Right renal cortex interstitium (tissue), 3 donors: Measurements from ENCODE around the gene L1TD1. TPM values are rescaled to one million over a fixed set of nuclear protein-coding genes. Genes with fewer than 3 reads are reported as not detected.
"Not testable (repeated sequence)": the region's sequence is repeated elsewhere in the genome, so short reads cannot be mapped to it uniquely, and the experiment has no call there.

Source experiments
- DNase-seq, 3 donors: peaks; one replicate each; pipeline ENCODE4 v3.0.0-alpha.2; 2013; ENCODE audit warnings: low read depth in 3 of 3, low spot score in 2 of 3
- polyA plus RNA-seq, 3 donors: library from polyadenylated mRNA; unstranded; fragments of 120-200 nt; gene quantifications; one replicate each; pipeline ENCODE4 v1.2.1, GENCODE V29; 2013; ENCODE audit not compliant: insufficient read length in 3 of 3

The L1TD1 gene
- polyA plus RNA-seq, 3 donors = 4.2 to 7.3 (median 4.6) TPM

DNA sequence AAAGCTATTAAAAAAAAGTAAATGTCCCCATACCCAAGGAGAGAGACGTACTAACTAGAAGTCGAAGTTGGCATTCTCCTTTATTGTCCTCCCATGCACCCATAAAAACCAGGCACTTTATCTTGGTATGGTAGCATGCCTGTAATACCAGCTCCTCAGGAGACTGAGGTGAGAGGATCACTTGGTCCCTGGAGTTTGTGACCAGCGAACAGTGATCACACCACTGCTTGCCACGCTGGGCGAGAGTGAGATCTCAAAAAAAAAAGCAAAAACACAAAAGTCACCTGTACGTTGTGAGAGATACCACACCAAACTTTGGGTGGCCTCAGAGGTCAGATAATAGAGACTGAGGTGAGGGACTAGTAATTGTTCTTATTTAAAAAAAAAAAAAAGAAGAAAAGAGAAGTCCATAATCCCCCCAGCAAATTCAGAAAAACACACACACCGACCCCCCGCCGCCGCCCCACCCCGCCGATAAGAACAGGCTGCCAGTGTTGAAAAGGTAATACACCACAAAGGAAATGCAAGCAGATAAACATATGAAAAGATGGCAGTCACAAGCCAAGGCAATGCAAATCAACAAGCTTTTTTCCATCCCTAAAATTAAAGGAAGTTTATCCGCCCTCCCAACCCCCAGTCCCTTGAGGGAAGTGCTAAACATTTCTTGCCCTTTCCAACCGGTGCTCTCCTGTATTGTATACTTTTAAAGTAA lies 3.6 kb downstream of the L1TD1 start:
- no peak for DNase-seq

DNA sequence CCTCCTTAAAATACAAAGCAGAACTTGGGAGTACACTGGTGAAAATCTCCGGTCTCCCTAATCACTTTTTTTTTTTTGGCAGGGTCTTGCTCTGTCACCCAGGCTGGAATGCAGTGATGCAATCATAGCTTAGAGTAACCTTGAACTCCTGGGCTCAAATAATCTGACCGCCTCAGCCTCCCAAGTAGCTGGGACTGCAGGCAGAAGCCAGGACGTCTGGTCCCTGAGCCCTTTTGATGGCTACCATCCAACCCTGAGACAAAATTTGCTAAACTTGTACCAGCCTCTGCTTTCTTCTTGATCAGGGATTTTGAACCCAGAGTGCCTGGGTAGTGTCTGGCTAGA lies 4.1 kb downstream of the L1TD1 start:
- no peak for DNase-seq

DNA sequence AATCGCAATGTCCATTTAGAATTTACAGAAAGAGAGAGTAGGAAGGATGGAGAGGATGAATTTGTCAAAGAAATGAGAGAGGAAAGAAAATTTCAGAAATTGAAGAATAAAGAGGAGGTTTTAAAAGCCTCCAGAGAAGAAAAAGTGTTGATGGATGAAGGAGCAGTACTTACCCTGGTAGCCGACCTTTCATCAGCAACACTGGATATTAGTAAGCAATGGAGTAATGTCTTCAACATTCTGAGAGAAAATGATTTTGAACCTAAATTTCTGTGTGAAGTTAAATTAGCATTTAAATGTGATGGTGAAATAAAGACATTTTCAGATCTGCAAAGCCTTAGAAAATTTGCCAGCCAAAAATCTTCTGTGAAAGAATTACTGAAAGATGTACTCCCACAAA lies 12.5 kb downstream of the L1TD1 start:
- DNase-seq = no peak

DNA sequence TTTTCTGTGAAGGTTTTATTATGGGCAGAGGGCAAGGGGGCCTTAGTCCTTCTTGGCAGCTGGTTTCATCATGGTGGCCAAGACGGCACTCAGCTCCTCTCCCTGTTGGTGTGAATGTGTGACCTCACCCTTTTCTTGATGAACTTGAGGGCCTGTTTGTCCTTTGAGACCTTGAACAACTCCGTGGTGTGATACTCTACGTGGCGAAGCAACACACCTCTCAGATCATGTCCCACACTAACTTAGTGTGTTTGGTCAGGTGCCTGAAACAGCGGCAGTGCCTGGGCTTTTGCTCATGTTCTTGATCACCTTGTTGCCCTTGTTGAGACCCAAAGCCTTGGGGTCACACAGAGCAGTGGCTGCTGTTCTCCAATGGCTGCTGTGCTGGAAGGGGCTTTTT lies 13.4 kb downstream of the L1TD1 start:
- DNase-seq = no peak

DNA sequence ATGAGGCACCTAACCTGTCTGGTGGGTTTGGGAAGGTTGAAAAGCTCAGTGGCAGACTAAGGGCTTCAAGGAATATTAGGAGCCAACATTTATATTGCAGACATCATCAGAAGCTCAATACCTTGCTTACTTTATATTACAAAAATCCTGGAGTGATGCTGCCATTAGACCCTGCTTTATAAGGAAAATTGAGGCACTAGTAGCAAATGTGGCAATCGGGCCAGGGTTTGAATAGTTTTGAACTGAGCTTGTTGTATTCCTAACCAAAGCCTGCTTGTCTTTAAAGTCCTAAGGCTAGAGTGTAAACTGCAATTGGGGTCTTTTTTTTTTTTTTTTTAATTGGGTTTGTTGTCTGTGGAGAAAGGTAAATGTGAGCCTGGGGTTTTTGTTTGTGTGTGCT lies 14.3 kb downstream of the L1TD1 start:
- DNase-seq = no peak

DNA sequence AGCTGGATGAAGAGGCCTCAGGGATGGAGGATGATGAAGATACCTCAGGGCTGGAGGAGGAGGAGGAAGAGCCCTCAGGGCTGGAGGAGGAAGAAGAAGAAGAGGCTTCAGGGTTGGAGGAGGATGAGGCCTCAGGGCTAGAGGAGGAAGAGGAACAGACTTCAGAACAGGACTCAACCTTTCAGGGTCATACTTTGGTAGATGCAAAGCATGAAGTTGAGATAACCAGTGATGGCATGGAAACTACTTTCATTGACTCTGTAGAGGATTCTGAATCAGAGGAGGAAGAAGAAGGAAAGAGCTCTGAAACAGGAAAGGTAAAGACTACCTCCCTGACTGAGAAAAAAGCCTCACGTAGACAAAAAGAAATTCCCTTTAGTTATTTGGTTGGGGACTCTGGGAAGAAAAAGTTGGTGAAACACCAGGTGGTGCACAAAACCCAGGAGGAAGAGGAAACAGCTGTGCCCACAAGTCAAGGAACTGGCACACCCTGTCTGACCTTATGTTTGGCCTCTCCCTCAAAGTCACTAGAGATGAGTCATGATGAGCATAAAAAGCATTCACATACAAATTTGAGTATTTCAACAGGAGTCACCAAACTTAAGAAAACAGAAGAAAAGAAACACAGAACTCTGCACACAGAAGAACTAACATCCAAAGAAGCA lies 15.4 kb downstream of the L1TD1 start:
- no peak for DNase-seq

DNA sequence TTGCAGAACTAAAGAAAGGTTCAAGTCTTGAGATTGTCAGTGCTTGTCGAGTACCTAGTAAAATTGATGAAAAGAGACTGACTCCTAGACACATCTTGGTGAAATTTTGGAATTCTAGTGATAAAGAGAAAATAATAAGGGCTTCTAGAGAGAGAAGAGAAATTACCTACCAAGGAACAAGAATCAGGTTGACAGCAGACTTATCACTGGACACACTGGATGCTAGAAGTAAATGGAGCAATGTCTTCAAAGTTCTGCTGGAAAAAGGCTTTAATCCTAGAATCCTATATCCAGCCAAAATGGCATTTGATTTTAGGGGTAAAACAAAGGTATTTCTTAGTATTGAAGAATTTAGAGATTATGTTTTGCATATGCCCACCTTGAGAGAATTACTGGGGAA lies 16.3 kb downstream of the L1TD1 start:
- DNase-seq = no peak

DNA sequence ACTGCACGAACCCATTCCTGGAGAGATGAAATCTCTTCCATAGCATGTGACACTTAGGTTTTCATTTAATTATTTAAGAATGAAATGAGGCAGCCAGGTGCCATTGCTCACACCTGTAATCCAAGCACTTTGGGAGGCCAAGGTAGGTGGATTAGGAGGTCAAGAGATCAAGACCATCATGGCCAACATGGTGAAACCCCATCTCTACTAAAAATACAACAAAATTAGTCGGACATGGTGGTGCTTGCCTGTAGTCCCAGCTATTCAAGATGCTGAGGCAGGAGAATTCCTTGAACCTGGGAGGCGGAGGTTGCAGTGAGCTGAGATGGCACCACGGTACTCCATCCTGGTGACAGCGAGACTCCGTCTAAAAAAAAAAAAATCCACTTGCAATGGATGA lies 17.8 kb downstream of the L1TD1 start:
- no peak for DNase-seq

DNA sequence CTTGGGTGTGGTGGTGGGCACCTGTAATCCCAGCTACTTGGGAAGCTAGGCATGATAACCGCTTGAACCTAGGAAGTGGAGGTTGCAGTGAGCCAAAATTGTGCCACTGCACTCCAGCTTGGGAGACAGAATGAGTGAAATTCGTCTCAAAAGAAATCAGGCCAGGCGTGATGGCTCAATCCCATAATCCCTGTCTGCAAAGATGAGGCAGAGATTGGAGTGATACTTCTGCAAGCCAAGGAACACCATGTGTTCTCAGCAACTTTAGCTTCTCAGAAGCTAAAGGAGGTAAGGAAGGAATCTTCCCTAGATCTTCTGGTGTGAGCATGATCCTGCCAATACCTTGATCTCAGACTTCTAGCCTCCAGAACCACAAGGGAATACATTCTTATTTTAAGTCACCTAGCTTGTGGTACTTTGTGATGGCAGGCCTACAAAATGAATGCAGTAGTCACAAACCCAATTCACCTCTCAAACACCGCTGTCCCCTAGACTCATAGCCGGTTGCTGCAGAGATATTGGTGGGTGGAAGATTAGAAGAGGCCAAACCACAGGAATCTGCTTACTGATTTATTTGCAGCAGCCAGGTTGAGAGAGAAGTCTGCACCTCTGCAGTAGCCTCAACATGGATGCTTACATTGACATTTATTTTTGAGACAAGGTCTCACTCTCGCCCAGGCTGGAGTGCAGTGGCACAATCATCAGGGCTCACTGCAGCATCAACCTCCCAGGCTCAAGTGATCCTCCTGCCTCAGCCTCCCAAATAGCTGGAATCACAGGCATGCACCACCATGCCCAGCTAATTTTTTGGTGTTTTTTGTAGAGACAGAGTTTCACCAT lies 18.6 kb downstream of the L1TD1 start:
- DNase-seq = no peak

DNA sequence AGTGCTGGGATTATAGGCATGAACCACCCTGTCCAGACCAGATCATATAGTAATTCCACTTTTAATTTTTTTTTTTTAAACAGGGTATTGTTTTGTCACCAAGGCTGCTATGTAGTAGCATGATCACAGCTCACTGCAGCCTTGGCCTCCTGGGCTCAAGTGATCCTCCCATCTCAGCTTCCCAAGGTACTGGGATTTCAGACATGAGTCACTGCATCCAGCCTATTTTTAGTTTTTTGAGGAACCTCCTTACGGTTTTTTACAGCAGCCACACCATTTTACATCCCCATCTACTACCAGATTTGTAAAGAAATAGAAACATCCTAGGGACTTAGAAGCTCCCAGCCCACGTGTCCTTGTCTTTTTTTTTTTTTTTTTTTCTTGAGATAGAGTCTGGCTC lies 24.0 kb downstream of the L1TD1 start:
- DNase-seq = no peak

DNA sequence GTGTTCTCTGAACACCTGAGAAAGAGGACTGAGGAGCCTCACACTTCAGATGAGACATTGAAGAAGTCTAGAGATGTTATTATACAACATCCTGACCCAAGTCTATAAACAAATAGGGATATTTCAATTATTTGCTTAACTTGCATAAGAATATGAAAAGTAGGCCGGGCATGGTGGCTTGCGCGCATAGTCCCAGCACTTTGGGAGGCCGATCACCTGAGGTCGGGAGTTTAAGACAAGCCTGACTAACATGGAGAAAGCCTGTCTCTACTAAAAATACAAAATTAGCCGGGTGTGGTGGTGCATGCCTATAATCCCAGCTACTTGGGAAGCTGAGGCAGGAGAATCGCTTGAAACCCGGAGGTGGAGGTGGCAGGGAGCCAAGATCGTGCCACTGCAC lies 25.8 kb downstream of the L1TD1 start:
- DNase-seq = not testable (repeated sequence)

DNA sequence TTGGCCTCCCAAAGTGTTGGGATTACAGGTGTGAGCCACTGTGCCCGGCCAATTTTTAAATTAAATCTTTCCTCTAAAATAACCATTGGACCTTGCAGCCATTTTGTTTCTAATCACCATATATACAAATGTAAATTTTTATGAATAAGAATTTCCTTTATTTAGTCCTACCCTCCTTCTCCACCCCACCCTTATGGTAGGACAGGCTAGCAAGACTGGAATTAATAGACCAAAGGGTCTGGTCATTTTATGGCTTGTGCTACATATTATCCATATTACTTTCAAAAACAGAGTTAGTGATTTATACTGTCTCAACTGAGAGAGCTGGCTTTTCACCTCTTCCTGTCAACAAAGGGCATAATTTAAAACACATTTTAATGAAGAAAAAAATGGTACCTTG lies 26.5 kb downstream of the L1TD1 start:
- no peak for DNase-seq

DNA sequence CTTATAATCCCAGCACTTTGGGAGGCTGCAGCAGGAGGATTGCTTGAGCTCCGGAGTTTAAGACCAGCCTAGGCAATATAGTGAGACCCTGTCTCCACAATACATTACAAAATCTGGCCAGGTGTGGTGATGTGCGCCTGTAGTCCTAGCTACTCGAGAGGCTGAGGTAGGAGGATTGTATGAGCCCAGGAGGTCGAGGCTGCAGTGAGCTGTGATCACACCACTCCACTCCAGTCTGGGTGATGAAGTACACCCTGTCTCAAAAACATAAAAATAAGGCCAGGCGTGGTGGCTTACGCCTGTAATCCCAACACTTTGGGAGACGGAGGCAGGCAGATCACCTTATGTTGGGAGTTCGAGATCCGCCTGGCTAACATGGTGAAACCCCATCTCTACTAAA lies 27.7 kb downstream of the L1TD1 start:
- no peak for DNase-seq

DNA sequence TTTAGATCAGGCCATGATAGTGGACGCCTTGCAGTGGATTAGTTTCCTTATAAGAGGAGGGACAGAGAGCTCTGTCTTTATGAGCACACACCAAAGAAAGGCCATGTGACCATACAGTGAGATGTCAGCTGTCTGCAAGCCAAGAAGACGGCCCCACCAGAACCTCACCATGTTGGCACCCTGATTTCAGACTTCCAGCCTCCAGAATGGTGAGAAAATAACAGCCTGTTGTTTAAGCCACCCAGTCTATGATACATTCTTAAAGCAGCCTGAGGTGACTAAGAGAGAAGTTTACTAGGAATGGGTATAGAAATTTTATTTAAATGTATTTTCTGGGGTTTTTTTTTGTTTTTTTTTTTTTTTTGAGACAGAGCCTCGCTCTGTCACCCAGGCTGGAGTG lies 29.5 kb downstream of the L1TD1 start:
- no peak for DNase-seq

DNA sequence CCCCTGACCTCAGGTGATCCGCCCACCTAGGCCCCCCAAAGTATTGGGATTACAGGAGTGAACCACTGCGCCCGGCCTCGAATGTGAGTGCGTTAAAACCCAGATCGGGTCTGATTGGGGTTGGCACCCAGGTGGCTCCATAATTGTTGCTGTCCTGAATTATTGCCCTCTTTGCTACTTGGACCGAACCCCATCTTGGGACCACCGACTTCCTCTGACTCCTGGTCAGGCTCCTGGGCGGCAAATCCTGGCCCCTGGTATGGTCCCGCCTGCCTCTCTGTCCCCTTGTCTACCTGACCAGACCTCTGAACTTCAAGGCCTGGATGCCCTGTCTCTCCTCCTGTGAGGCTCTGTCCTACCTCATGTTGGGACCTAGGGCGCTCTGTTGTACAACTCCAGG lies 32.8 kb downstream of the L1TD1 start:
- no peak for DNase-seq

DNA sequence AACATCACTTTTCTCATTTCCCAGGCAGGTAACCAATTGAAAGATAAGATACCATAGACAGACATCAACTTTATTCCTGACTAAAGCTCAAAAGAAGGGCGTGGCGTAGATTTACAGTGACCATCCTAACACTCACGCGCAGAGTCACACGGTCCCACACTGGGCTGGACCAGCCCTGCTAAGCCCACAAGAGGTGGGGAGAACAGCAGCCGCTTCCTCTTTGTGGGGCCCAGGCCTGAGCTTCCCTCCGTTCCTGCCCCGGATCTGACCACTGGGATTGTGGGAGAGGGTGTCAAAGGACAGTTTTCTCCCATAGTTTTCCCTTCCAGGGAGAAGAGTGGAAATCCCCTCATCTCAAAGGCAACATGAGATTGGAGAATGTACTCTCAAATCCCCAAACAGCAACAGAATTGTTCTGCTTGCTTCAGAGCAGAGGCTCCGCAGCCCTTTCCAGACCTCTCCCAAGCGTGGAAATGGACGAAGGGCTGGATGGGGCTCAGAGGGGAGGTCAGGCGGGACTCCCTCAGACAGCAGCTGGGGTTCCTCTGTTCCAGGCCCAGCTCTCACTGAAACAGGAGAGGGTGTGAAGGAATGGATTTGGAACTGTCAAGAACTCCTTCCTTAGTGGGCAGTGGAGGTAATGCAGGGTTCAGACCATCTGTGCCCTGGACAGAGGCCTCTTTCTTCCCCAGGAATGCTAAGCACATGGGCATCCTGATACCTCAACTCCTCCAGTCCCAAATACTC lies 33.7 kb downstream of the L1TD1 start:
- DNase-seq = no peak

DNA sequence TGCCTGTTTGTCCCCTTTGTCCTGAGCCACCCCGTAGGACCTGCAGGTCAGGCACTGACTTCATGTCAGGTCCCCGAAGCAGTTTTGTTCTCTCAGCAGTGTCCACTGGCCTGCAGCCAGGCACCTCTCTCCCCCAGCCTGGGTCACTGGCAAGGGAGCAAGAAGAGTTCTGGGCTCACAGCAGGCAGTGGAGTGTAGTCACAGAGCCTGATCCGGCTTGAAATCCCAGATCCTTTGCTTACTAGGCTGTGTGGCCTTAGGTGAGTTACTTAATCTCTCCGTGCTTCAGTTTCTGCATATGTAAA lies 34.2 kb downstream of the L1TD1 start:
- no peak for DNase-seq

DNA sequence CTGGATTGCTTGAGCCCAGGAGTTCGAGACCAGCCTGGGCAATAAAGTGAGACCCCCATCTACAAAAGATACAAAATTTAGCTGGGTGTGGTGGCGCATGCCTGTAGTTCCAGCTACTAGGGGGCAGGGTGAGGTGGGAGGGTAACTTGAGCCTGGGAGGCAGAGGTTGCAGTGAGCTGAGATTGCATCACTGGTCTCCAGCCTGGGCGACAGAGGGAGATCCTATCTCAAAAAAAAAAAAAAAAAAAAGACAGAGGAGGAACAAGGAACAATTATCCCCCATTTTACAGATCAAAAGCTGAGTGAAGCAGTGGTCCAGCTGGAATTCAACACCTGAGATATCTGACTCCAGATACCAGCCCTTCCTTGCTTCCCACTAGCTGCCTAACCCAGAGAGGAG lies 34.8 kb downstream of the L1TD1 start:
- DNase-seq = no peak

DNA sequence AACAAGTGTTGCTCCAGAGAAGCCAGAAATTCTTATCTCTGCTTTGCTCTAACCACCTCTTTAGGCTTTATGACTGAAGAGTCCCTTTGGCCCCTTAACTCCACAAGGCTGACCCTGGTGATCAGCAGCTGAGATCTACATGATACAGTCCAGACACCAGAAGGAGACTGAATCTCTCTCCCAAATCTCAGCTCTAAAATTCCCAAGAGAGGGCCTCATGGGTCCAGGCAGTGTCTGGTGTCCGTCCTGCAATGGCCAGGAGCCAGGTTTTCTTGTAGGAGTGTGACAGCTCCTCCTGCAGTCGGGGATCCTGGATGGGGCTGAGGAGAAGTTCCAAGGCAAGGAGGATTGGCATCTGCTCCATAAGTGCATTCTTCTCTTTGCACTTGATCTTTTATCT lies 35.3 kb downstream of the L1TD1 start:
- DNase-seq = no peak

DNA sequence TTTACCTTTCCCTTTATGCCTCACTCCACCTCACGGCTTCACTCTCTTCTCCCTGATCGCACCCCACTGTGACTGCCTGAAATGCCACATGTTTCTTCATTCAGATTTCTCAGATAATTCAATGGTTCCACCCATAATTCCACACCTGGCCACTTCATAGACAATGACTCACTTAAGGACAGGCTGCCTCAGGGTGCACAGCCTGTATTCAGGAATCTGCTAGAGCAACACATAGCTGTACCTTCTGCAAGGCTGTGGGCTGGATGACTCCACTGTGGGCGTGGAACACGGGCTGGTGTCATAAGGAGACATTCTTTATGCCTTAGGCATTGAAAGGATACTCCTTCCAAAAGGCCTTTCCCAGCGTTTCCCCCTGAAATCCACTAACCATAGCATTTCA lies 36.1 kb downstream of the L1TD1 start:
- no peak for DNase-seq

DNA sequence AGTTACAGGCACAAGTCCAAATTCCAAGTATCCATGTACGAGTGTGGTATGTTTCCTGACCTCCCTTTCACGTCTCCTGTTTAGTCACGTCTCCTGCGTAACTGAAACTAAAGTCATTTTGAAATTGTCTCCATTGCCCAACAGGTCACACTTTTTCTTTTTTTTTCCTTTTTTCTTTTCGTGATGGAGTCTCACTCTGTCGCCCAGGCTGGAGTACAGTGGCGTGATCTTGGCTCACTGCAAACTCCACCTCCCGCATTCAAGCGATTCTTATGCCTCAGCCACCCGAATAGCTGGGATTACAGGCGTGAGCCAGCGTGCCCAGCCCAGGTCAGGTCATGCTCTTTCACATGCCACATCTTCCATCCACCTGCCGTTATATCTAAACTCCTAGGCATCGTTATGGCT lies 38.2 kb downstream of the L1TD1 start:
- no peak for DNase-seq
